ENCODE measurements around the gene VSNL1. TPM values are rescaled to one million over a fixed set of nuclear protein-coding genes. Genes with fewer than 3 reads are reported as not detected.

The VSNL1 gene
- total and polyA plus RNA-seq, 2 experiments from 2014 or later = 102 to 112 TPM

DNA sequence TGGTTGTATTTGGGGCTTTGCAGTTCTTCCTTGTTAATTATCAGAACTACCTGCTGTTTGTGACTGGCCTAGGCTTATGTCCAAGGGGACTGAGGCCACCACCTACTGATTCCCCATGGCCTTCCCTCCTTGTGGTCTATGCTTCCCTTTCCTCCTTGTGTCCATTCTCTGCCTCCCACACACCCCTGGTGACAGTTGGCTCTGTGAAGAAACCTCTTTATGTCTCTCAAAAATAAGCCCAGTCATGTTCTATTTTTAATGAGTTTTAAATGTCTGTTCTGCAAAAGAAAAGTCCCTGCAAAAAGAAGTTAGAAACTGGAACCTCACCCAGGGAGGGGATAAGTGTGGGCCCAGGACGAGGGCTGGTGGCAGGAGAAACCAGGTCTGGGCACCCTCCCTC is 108.1 kb downstream of the VSNL1 start:
- peaks cover 2% of the 10 kb centered on the region for H3K27me3 Mint-ChIP-seq (ENCODE audit: insufficient read depth, low read depth, poor library complexity)
- no peak for TF ChIP-seq ZNF114 (CRISPR knock-in tag; IDR thresholded peaks at IDR 0.05)
- TF ChIP-seq, protein P1, sequence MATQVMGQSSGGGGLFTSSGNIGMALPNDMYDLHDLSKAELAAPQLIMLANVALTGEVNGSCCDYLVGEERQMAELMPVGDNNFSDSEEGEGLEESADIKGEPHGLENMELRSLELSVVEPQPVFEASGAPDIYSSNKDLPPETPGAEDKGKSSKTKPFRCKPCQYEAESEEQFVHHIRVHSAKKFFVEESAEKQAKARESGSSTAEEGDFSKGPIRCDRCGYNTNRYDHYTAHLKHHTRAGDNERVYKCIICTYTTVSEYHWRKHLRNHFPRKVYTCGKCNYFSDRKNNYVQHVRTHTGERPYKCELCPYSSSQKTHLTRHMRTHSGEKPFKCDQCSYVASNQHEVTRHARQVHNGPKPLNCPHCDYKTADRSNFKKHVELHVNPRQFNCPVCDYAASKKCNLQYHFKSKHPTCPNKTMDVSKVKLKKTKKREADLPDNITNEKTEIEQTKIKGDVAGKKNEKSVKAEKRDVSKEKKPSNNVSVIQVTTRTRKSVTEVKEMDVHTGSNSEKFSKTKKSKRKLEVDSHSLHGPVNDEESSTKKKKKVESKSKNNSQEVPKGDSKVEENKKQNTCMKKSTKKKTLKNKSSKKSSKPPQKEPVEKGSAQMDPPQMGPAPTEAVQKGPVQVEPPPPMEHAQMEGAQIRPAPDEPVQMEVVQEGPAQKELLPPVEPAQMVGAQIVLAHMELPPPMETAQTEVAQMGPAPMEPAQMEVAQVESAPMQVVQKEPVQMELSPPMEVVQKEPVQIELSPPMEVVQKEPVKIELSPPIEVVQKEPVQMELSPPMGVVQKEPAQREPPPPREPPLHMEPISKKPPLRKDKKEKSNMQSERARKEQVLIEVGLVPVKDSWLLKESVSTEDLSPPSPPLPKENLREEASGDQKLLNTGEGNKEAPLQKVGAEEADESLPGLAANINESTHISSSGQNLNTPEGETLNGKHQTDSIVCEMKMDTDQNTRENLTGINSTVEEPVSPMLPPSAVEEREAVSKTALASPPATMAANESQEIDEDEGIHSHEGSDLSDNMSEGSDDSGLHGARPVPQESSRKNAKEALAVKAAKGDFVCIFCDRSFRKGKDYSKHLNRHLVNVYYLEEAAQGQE (IDR thresholded peaks at IDR 0.05; ENCODE audit: unreplicated experiment) = no peak
- no peak for TF ChIP-seq CREB1 (CRISPR knock-in tag; IDR thresholded peaks at IDR 0.05; ENCODE audit: low read depth)
- no peak for TF ChIP-seq JUNB (IDR thresholded peaks at IDR 0.05; ENCODE audit: unreplicated experiment)
- no peak for TF ChIP-seq POLR2AphosphoS5 (IDR thresholded peaks at IDR 0.05; ENCODE audit: low read depth)
- TF ChIP-seq ZNF331 (CRISPR knock-in tag; IDR thresholded peaks at IDR 0.05; ENCODE audit: low read depth) = no peak
- no peak for TF ChIP-seq EZH2 (IDR thresholded peaks at IDR 0.05; ENCODE audit: low read depth, unreplicated experiment)
- TF ChIP-seq, protein P2, sequence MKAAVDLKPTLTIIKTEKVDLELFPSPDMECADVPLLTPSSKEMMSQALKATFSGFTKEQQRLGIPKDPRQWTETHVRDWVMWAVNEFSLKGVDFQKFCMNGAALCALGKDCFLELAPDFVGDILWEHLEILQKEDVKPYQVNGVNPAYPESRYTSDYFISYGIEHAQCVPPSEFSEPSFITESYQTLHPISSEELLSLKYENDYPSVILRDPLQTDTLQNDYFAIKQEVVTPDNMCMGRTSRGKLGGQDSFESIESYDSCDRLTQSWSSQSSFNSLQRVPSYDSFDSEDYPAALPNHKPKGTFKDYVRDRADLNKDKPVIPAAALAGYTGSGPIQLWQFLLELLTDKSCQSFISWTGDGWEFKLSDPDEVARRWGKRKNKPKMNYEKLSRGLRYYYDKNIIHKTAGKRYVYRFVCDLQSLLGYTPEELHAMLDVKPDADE (IDR thresholded peaks at IDR 0.05) = no peak
- TF ChIP-seq EZH2phosphoT487 (IDR thresholded peaks at IDR 0.05; ENCODE audit: unreplicated experiment) = no peak
- TF ChIP-seq STAT1 (IDR thresholded peaks at IDR 0.05; ENCODE audit: unreplicated experiment) = no peak
- TF ChIP-seq, protein P3, sequence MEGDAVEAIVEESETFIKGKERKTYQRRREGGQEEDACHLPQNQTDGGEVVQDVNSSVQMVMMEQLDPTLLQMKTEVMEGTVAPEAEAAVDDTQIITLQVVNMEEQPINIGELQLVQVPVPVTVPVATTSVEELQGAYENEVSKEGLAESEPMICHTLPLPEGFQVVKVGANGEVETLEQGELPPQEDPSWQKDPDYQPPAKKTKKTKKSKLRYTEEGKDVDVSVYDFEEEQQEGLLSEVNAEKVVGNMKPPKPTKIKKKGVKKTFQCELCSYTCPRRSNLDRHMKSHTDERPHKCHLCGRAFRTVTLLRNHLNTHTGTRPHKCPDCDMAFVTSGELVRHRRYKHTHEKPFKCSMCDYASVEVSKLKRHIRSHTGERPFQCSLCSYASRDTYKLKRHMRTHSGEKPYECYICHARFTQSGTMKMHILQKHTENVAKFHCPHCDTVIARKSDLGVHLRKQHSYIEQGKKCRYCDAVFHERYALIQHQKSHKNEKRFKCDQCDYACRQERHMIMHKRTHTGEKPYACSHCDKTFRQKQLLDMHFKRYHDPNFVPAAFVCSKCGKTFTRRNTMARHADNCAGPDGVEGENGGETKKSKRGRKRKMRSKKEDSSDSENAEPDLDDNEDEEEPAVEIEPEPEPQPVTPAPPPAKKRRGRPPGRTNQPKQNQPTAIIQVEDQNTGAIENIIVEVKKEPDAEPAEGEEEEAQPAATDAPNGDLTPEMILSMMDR (conservative IDR thresholded peaks at IDR 0.05; ENCODE audit: low read depth in 2 of 2) = no peak
- TF ChIP-seq, protein P4, sequence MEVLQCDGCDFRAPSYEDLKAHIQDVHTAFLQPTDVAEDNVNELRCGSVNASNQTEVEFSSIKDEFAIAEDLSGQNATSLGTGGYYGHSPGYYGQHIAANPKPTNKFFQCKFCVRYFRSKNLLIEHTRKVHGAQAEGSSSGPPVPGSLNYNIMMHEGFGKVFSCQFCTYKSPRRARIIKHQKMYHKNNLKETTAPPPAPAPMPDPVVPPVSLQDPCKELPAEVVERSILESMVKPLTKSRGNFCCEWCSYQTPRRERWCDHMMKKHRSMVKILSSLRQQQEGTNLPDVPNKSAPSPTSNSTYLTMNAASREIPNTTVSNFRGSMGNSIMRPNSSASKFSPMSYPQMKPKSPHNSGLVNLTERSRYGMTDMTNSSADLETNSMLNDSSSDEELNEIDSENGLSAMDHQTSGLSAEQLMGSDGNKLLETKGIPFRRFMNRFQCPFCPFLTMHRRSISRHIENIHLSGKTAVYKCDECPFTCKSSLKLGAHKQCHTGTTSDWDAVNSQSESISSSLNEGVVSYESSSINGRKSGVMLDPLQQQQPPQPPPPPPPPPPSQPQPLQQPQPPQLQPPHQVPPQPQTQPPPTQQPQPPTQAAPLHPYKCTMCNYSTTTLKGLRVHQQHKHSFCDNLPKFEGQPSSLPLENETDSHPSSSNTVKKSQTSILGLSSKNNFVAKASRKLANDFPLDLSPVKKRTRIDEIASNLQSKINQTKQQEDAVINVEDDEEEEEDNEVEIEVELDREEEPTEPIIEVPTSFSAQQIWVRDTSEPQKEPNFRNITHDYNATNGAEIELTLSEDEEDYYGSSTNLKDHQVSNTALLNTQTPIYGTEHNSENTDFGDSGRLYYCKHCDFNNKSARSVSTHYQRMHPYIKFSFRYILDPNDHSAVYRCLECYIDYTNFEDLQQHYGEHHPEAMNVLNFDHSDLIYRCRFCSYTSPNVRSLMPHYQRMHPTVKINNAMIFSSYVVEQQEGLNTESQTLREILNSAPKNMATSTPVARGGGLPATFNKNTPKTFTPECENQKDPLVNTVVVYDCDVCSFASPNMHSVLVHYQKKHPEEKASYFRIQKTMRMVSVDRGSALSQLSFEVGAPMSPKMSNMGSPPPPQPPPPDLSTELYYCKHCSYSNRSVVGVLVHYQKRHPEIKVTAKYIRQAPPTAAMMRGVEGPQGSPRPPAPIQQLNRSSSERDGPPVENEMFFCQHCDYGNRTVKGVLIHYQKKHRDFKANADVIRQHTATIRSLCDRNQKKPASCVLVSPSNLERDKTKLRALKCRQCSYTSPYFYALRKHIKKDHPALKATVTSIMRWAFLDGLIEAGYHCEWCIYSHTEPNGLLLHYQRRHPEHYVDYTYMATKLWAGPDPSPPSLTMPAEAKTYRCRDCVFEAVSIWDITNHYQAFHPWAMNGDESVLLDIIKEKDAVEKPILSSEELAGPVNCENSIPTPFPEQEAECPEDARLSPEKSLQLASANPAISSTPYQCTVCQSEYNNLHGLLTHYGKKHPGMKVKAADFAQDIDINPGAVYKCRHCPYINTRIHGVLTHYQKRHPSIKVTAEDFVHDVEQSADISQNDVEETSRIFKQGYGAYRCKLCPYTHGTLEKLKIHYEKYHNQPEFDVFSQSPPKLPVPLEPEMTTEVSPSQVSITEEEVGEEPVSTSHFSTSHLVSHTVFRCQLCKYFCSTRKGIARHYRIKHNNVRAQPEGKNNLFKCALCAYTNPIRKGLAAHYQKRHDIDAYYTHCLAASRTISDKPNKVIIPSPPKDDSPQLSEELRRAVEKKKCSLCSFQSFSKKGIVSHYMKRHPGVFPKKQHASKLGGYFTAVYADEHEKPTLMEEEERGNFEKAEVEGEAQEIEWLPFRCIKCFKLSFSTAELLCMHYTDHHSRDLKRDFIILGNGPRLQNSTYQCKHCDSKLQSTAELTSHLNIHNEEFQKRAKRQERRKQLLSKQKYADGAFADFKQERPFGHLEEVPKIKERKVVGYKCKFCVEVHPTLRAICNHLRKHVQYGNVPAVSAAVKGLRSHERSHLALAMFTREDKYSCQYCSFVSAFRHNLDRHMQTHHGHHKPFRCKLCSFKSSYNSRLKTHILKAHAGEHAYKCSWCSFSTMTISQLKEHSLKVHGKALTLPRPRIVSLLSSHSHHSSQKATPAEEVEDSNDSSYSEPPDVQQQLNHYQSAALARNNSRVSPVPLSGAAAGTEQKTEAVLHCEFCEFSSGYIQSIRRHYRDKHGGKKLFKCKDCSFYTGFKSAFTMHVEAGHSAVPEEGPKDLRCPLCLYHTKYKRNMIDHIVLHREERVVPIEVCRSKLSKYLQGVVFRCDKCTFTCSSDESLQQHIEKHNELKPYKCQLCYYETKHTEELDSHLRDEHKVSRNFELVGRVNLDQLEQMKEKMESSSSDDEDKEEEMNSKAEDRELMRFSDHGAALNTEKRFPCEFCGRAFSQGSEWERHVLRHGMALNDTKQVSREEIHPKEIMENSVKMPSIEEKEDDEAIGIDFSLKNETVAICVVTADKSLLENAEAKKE (CRISPR knock-in tag; IDR thresholded peaks at IDR 0.05) = no peak
- TF ChIP-seq NANOG (IDR thresholded peaks at IDR 0.05; ENCODE audit: borderline replicate concordance) = no peak
- H3K9me3 Mint-ChIP-seq = no peaks in the 10 kb centered on the region
- H3K36me3 Mint-ChIP-seq (ENCODE audit: low read depth) = peaks cover 31% of the 10 kb centered on the region
- H3K27ac ChIP-seq (ENCODE audit: low read depth) = no peak overlapping the region
- H3K9me2 ChIP-seq (ENCODE audit: insufficient read depth) = 0 out of 2 replicates have a peak, but pooled peaks cover 1% of the 10 kb centered on the region
- no peak overlapping the region for H3K4me2 ChIP-seq
- DNase-seq (ENCODE audit: low spot score) (no peak), ATAC-seq (no peak)
- no peaks in the 10 kb centered on the region for H3F3A ChIP-seq (replicated peaks; ENCODE audit: low read depth)
- no peak overlapping the region for H3K4me3 Mint-ChIP-seq
- H3K4me1 Mint-ChIP-seq = peaks cover 36% of the 10 kb centered on the region
- 0 out of 2 replicates have a peak, but pooled peaks cover 14% of the 10 kb centered on the region for H3K4me1 ChIP-seq (ENCODE audit: insufficient read depth)
- no peaks in the 10 kb centered on the region for H3K27me3 ChIP-seq (ENCODE audit: insufficient read depth)
- H4K20me1 ChIP-seq (replicated peaks; ENCODE audit: insufficient read depth) = peaks cover 36% of the 10 kb centered on the region
- H2AFZ ChIP-seq = no peak overlapping the region
- no peak overlapping the region for H3K4me3 ChIP-seq
- H3K27ac Mint-ChIP-seq = no peak overlapping the region
- H3K36me3 ChIP-seq (ENCODE audit: insufficient read depth) = peaks cover 8% of the 10 kb centered on the region; the same call in 1 of the 2 replicates
- H3K79me2 ChIP-seq (replicated peaks; ENCODE audit: insufficient read depth) = peaks cover 3% of the 10 kb centered on the region

Data from GM23338 (cell line).